GM19324 (cell line): Measurements from ENCODE around the gene EPG5.
"Not testable (repeated sequence)": the region's sequence is repeated elsewhere in the genome, so short reads cannot be mapped to it uniquely, and the experiment has no call there.

ENCODE experiments used
- ATAC-seq: cut with Tn5 transposase; IDR thresholded peaks from one replicate; pipeline ENCODE4 v1.9.1; 2021; ENCODE audit warnings: mild to moderate bottlenecking, moderate library complexity; ENCODE audit not compliant: unreplicated experiment, low FRiP score

EPG5 gene

DNA sequence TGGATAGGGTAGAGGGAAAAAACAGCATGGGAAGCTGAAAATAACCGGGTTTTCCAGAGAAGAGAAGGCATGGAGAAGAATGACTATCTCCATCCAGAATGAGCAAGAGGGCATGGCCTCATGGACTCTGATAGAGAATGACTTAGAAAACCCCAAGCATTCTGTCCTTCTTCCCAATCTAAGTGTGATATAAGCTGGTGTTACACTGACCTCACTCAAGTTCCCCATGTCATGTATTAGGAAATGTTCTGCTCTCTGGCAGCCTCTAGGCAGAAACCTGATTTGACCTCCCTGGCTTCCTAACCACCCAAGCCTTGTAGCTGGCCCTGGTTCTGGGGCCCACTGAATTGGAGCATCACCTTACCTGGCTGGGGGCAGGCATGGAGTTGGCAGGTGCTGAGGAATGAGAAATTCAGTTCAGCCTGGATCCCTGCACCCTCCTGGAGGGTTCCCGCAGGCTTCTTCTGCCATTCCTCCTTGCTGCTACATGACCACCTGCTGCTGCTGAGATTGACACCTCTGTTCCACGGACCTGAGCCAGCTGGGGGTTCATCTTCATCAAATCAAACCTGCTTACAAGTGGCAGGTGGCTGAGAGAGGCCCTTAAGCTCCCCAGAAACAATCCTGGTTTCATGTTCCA is 146.9 kb downstream of the EPG5 start:
- no peak for ATAC-seq

DNA sequence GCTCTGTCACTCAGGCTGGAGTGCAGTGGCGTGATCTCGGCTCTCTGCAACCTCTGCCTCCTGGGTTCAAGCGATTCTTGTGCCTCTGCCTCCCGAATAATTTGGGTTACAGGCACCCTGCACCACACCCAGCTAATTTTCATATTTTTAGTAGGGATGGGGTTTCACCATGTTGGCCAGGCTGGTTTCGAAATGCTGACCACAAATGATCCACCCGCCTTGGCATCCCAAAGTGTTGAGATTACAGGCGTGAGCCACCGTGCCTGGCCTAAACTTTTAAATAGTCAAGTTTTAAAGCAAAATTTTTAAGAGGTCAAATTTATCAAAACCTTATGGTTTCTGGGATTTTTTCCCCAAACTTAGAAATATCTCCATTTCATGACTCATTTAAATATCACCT is 148.4 kb downstream of the EPG5 start:
- ATAC-seq: not testable (repeated sequence)

DNA sequence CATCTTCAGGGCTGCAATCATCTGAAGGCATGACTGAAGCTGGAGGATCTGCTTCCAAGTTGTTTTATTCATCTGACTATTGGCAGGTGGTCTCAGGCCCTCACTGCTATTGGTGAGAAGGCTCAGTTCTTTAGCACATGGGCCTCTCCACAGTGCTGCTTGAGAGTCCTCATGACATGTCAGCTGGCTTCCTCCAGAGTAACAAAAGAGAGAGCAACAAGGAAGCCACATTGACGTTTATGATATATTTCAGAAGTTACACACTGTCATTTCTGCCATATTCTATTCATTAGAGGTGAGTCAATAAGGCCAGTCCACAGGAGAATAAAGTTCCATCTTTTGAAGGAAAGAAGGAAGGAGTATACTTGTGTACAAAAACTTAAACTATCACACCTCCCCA is 149.6 kb downstream of the EPG5 start:
- ATAC-seq: no peak

DNA sequence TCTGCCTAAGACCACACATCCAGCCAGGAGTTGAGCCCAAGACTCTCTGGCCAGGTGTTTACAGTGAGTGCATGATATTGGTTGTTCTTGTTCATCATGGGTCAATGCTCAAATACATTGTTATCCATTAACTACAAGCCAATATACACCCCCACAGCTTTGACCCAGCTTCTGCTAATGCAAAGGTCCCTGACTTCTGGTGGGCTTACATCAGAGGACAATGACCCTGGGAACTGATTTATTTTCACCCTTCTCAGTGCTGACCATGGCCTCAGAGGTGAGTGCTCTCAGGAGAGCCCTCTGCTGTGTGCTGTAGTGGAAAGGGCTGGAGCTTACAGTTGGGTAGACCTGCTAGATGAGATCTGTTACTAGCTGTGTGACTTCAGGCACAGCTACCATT is 152.4 kb downstream of the EPG5 start:
- not testable (repeated sequence) for ATAC-seq

DNA sequence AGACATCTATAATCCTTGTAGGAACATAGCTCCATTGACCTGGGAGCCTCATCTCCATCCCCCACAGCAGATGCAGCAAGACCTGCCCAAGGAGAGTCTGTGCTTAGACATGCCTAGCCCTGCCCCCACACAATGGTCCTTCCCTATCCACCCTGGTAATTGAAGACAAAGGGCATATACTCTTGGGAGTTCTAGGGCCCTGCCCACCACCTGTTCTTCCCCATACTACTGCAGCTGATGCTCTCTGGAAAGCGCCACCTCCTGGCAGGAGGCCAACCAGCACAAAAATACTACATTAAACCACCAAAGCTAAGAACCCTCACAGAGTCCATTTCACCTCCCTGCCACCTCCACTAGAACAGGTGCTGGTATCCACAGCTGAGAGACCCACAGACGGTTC is 160.0 kb downstream of the EPG5 start:
- ATAC-seq: not testable (repeated sequence)

- no peak for ATAC-seq
Observed at GRCh38 chr18:45806226-45806625, 160.9 kb downstream of the EPG5 start.

- ATAC-seq: no peak
Observed at GRCh38 chr18:45805551-45805950, 161.6 kb downstream of the EPG5 start.

DNA sequence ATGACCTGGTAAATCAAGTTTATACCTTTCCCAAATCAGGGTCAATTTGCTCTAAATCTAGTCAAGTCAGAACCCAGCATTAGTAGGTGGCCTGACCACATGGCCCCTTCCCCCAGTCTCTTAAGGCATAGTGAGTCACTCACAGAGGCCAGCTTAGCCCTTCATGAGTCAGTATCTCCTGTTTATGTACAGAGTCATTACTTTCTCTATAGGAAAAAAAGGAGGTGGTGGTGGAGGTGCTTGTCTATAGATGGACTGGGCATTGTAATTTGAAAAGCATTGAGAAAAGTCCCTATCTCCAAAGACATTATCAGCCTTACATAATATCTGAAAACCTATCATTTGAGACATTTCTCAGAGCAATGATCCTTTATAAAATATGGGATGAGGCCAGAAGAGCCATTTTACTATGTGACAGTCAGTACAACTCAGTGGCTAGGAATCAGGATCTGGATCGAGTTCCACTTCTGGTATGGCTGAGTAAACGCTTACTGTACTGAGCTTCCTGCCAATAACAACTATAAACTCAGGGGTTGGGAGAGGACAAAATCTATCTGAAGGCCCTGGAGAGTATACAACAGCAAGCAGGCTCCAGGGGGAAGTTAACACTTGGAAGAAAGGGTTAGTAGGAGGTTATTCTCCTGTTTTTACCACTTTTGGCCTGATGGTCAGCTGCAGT is 164.2 kb downstream of the EPG5 start:
- ATAC-seq: no peak

DNA sequence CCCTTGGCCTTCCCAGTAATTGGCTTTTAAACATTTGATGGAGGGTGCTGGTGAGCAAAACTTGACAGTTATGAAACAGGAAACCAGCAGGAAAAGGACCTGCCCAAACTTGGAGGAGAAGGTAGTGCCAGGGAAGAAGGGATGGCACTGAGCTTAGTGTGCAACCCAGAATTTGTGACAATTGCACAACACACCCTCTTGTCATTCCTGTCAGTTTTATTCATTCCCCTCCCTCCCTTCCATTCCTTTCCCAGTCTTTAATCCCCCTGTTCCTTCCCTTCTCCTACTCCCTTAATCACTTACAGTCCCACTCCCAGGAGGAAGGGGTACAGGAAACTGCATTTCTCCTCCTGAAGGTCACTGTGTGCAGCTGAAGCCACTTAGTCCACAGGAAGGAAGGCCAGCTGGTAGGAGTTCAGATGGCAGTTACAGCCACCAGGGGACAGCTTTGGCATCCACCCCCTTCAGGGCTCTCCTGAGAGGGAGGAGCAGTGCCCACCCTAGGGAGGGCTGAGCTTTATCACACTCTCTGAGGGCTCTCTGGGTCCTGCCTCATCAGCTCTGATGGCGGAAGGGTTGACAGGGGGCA is 165.6 kb downstream of the EPG5 start:
- ATAC-seq: no peak
